AG10803 (cell line): Measurements from ENCODE around the gene SHH.

Experiments used
- DNase-seq: peaks from one replicate; pipeline ENCODE4 v3.0.0; 2010; ENCODE audit warnings: low read depth
- H3K4me3 ChIP-seq: 2 replicates; pipeline ENCODE4 v1.5.1; 2011; ENCODE audit warnings: mild to moderate bottlenecking, low read length, control low read depth
- TF ChIP-seq, protein P1 (sequence below): conservative IDR thresholded peaks from 2 replicates; pipeline ENCODE4 v1.5.1; 2011; ENCODE audit warnings: mild to moderate bottlenecking, low read length, control low read depth, inconsistent platforms

Gene SHH

DNA sequence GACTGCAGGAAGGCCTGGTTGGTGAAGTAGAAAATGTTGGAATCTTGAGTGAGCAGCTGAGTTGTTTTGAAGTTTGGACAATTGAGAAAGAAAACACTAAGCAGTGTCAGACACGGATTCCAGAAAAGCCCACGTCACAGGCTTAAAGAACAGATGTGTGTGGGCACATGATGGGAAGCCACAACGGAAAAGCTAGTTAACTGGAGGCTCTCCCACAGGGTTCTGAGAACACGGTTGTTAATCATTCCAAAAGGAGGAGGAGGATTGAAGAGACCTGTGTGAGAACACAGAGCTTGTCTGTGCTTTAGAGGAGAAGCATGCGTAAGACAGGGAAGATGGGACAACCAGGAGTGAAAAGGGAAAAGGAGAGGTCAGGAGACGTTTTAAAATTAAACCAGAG lies 42.6 kb downstream of the SHH start:
- no peak overlapping the region for H3K4me3 ChIP-seq
- TF ChIP-seq, protein P1, sequence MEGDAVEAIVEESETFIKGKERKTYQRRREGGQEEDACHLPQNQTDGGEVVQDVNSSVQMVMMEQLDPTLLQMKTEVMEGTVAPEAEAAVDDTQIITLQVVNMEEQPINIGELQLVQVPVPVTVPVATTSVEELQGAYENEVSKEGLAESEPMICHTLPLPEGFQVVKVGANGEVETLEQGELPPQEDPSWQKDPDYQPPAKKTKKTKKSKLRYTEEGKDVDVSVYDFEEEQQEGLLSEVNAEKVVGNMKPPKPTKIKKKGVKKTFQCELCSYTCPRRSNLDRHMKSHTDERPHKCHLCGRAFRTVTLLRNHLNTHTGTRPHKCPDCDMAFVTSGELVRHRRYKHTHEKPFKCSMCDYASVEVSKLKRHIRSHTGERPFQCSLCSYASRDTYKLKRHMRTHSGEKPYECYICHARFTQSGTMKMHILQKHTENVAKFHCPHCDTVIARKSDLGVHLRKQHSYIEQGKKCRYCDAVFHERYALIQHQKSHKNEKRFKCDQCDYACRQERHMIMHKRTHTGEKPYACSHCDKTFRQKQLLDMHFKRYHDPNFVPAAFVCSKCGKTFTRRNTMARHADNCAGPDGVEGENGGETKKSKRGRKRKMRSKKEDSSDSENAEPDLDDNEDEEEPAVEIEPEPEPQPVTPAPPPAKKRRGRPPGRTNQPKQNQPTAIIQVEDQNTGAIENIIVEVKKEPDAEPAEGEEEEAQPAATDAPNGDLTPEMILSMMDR: no peak
- peak; percentile 96 for DNase-seq

DNA sequence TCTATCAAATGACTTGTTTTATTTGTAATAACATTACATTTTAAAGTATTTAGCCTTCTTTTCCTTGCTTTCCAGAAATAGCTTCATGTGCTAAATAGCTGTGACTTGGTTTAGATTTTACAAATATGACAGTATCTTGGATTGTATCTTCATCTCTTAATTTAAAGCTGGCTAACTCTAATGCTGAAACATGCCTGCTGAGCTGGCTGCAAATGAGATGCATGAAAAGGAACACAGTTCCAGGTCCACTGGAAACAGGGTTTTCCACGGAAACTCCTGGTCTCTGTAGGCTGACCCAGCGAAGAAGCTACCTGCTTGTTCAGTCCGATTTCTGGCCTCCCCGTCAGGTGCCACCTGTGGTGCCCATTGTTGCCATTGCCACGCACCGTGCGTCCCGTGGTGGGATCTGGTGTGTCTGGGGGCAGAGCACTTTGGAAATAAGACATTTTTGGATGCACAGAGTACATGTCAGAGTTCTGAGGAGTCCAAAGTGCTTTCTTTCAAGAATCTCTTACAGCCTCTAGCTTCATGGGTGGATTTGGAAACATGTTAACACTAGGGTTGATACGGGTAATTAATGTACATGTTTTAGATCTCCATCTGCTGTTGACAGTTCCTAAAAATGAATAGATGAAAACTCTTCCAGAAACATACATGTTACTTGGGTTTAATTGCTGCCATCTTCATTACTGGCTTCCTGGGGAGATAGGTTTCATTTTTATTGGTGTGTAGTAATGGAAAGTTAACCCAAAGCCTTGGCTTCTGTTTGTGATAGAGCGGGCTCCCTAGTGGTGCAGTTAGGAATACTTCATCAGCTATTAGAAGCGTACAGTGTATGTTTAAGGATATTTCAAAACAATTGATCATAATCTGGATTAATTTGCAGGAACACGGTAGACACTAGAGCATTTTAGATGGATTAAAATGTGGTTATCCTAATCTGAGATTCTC lies 45.0 kb downstream of the SHH start:
- no peak for DNase-seq
- no peak overlapping the region for H3K4me3 ChIP-seq
- TF ChIP-seq, protein P1: 0 out of 2 replicates have a peak, but pooled peaks have one; percentile 8

DNA sequence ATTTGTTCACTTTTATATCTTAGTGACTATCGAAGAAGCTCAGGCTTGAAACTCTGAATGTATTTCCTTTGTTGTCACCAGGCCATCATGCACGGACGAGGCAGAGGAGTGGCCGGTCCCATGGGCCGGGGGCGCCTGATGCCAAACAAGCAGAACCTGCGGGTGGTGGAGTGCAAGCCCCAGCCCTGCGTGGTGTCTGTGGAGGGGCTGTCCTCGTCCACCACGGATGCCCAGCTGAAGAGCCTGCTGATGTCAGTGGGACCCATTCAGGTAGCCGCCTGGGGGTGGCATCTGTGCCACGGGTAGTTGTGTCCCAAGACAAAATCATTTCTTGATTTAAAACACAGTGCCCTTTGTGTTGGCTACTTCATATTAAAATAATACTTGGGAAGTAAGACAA lies 45.9 kb downstream of the SHH start:
- no peak for DNase-seq
- TF ChIP-seq, protein P1: no peak
- H3K4me3 ChIP-seq: no peak overlapping the region

DNA sequence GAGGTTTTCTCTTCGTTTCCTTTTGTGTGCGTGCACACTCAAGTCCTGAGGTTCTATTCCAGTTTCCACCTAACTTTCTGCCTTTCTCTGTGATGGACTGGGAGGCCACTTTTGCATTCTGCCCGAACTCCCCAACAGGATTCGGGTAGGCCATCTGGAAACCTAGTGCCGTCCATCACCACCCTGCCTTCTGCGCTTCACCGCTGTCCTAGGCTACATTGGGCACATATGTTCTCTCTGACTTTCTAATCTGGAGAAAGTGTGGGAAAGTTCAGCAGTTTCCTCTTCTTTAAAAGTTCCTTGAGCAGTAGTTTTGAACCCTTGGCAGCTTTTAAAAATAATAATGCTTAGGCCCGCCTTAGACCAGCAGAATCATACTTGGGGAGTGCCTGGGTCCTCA lies 46.8 kb downstream of the SHH start:
- no peak overlapping the region for H3K4me3 ChIP-seq
- no peak for DNase-seq
- TF ChIP-seq, protein P1: no peak

DNA sequence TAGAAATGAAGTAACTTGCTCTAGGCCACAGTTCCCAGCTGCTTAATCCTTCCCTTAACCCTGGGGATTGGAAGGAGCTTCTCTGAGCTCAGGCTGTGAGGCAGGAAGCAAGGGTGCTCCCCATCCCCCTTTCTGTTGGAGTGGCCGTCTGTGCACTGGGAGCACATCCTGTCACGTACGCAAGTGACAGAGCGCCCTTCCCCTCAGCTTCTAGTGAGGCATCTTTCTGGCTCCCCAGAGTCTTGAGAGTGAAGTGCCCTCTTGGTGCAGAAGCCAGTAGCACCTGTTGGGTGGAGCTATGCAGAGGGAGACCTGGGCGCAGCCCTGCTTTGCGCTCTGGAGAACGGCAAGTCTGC lies 47.8 kb downstream of the SHH start:
- no peak overlapping the region for H3K4me3 ChIP-seq
- TF ChIP-seq, protein P1: no peak
- no peak for DNase-seq

DNA sequence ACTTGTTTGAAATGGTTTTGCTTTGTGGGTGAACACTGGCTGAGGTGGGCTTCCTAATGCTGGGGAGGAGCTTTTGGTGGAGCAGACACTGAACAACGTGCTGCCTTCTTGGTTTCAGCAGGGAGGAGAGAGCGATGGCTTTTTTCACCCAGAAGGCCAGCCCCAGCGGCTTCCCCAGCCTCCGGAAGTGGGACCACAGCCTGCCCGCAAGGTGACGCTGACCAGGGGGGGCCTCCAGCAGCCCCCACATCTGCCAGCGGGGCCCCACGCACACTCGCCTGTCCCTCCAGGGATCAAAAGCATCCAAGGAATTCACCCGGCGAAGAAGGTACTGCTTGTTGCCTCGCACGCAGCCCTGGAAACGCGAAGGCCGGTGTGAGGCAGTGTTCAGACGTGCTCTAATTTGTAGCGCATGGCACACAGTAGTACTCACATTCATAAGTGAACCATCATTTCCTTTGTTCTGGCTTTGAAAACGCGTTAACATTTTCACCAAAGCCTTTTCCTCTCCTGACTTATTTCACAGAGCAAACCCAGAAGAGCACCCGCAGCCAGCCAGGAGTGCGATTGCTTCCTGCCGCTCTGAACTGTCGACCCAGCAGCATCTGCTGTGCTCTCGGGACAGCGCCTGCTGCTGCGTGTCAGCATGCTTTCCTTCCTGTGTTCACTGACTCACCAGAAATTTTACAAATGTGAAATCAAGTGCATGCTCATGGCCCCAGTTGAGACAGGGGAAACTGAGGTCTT lies 48.4 kb downstream of the SHH start:
- TF ChIP-seq, protein P1: no peak
- peak; percentile 21 for DNase-seq
- no peak overlapping the region for H3K4me3 ChIP-seq
